PC-9 (cell line): ENCODE results near the gene DENND1A. TPM values are rescaled to one million over a fixed set of nuclear protein-coding genes. Genes with fewer than 3 reads are reported as not detected.

ENCODE experiments used
- BruUV-seq: library from RNA; stranded (reverse); fragments of 400-500 nt; replicated peaks from 2 replicates; lab custom pipeline; 2021; lab: Mats Ljungman, UMichigan
- CTCF ChIA-PET: fragments of 300-600 bp; sonication (Branson Sonifier 250); formaldehyde crosslinking; loops from one replicate; lab custom pipeline; 2022; ENCODE audit warnings: antibody characterized with exemption; lab: Charles Lee
- POLR2A ChIA-PET: fragments of 300-600 bp; sonication (Branson Sonifier 250); formaldehyde crosslinking; loops from one replicate; lab custom pipeline; 2022; ENCODE audit warnings: antibody characterized with exemption; ENCODE audit not compliant: unreplicated experiment; lab: Charles Lee
- DNase-seq, 2 experiments: peaks; one replicate each; pipeline versions ENCODE4 v3.0.0 to v3.0.0-alpha.2; 2015 to 2022; ENCODE audit warnings: mixed read lengths in 1 of 2
- H2AFZ ChIP-seq: fragments of 200-600 bp; sonication (generic); 2 replicates; pipeline ENCODE4 v1.8.1; 2017; ENCODE audit warnings: antibody characterized with exemption
- H3F3A ChIP-seq: fragments of 200-600 bp; sonication (generic); 2 replicates; pipeline ENCODE4 v1.8.1; 2017; ENCODE audit warnings: antibody characterized with exemption, mild to moderate bottlenecking, low read depth; ENCODE audit not compliant: insufficient read depth
- H3K27ac ChIP-seq: fragments of 200-600 bp; sonication (generic); 2 replicates; pipeline ENCODE4 v1.6.1; 2016; ENCODE audit warnings: mixed run types
- H3K27me3 ChIP-seq: fragments of 200-600 bp; sonication (generic); 2 replicates; pipeline ENCODE4 v1.6.1; 2016; ENCODE audit warnings: low read depth, mixed run types; ENCODE audit not compliant: insufficient read depth
- H3K36me3 ChIP-seq: fragments of 200-600 bp; sonication (generic); 2 replicates; pipeline ENCODE4 v1.6.1; 2016; ENCODE audit warnings: low read depth, mixed run types
- H3K4me1 ChIP-seq: fragments of 200-600 bp; sonication (generic); replicated peaks from 2 replicates; pipeline ENCODE4 v1.6.1; 2016; ENCODE audit warnings: mixed run types; ENCODE audit not compliant: insufficient read depth
- H3K4me2 ChIP-seq: fragments of 200-600 bp; sonication (generic); 2 replicates; pipeline ENCODE4 v1.6.1; 2017; ENCODE audit warnings: mixed run types
- H3K4me3 ChIP-seq: fragments of 200-600 bp; sonication (generic); 2 replicates; pipeline ENCODE4 v1.6.1; 2016; ENCODE audit warnings: mixed run types
- H3K79me2 ChIP-seq: fragments of 200-600 bp; sonication (generic); 2 replicates; pipeline ENCODE4 v1.6.1; 2017; ENCODE audit warnings: low read depth, mixed run types
- H3K9me2 ChIP-seq: fragments of 200-600 bp; sonication (generic); 2 replicates; pipeline ENCODE4 v1.8.1; 2017; ENCODE audit warnings: mild to moderate bottlenecking; ENCODE audit not compliant: insufficient read depth
- H3K9me3 ChIP-seq: fragments of 200-600 bp; sonication (generic); 2 replicates; pipeline ENCODE4 v1.8.1; 2016; ENCODE audit warnings: low read depth; ENCODE audit not compliant: insufficient read depth
- H4K20me1 ChIP-seq: fragments of 200-600 bp; sonication (generic); 2 replicates; pipeline ENCODE4 v1.8.1; 2017; ENCODE audit not compliant: insufficient read depth
- CTCF ChIP-seq: fragments of 200-600 bp; sonication (generic); conservative IDR thresholded peaks from 2 replicates; pipeline ENCODE4 v1.6.1; 2017; ENCODE audit warnings: mixed run types, antibody characterized with exemption, mild to moderate bottlenecking, moderate library complexity
- EZH2 ChIP-seq: fragments of 200-600 bp; sonication (generic); IDR thresholded peaks from 2 replicates; pipeline ENCODE4 v1.8.0; 2017; ENCODE audit warnings: antibody characterized with exemption, low read depth
- intact Hi-C: fragments of 100-400 bp; cut with micrococcal nuclease; formaldehyde crosslinking; loops from one replicate; pipeline ENCODE4 v1.10.0; 2022; ENCODE audit not compliant: unreplicated experiment
- total RNA-seq: library from RNA; stranded (reverse); gene quantifications from 2 replicates; pipeline ENCODE4 v1.2.3, GENCODE V29; 2021

The DENND1A gene
- total RNA-seq, 1 experiment from 2014 or later, result 37.7 TPM

GRCh38 chr9:123524866-123525265, 405.1 kb downstream of the DENND1A start:
- no peak overlapping the region for H3K4me3 ChIP-seq
- H3K27me3 ChIP-seq, result no peaks in the 10 kb centered on the region
- H3K4me2 ChIP-seq, result no peak overlapping the region
- H4K20me1 ChIP-seq, result no peaks in the 10 kb centered on the region
- intact Hi-C loops, result no loop called here
- no peak overlapping the region for H2AFZ ChIP-seq
- POLR2A ChIA-PET, result interaction anchor here (0.5 kb wide), 1 partner anchor 506 kb away, joined by 4 read pairs; no protein-coding TSS in a partner anchor
- no peaks in the 10 kb centered on the region for H3K9me2 ChIP-seq
- CTCF ChIA-PET, result no interaction called here
- H3K4me1 ChIP-seq, result no peaks in the 10 kb centered on the region
- TF ChIP-seq EZH2 (no peak), CTCF (no peak)
- H3K79me2 ChIP-seq, result no peaks in the 10 kb centered on the region
- no peaks in the 10 kb centered on the region for H3K9me3 ChIP-seq
- no TSS peak for BruUV-seq
- DNase-seq, result no peak
- no peaks in the 10 kb centered on the region for H3K36me3 ChIP-seq
- no peaks in the 10 kb centered on the region for H3F3A ChIP-seq
- H3K27ac ChIP-seq, result no peak overlapping the region

- BruUV-seq, result no TSS peak
- Histone ChIP-seq H4K20me1 (no peaks in the 10 kb centered on the region), H3K4me1 (no peaks in the 10 kb centered on the region), H2AFZ (no peak overlapping the region), H3F3A (no peaks in the 10 kb centered on the region), H3K4me2 (no peak overlapping the region), H3K9me3 (no peaks in the 10 kb centered on the region), H3K79me2 (no peaks in the 10 kb centered on the region), H3K36me3 (no peaks in the 10 kb centered on the region), H3K4me3 (no peak overlapping the region), H3K27me3 (no peaks in the 10 kb centered on the region), H3K9me2 (no peaks in the 10 kb centered on the region), H3K27ac (no peak overlapping the region)
- no peak for DNase-seq
- ChIA-PET CTCF (no interaction called here), POLR2A (no interaction called here)
- TF ChIP-seq EZH2 (no peak), CTCF (no peak)
- intact Hi-C loops, result no loop called here
Observed at GRCh38 chr9:123523845-123524244, 406.1 kb downstream of the DENND1A start.

DNA sequence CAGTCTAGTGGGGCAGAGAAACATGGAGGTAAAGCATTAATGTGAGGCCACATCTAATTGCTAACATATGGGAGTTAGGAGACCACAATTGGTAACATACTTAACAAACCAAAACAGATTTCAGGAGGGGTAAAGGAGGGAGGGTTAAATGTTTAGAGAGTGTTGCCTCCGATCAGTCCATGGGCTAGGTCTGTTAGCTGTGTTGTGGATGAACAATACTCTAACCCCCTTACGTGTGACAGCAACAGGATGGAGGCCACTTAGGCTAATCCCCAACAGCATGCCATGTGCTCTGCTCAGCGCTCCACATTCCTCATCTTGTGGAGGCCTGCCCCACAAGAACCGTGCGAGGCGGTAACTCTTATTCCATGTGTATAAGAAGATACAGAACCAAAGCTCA, 406.9 kb downstream of the DENND1A start:
- H3K4me3 ChIP-seq, result no peak overlapping the region
- BruUV-seq, result no TSS peak
- DNase-seq, result no peak
- ChIA-PET CTCF (no interaction called here), POLR2A (no interaction called here)
- no peaks in the 10 kb centered on the region for H3K36me3 ChIP-seq
- H3F3A ChIP-seq, result no peaks in the 10 kb centered on the region
- H2AFZ ChIP-seq, result no peak overlapping the region
- H3K27me3 ChIP-seq, result no peaks in the 10 kb centered on the region
- H3K4me2 ChIP-seq, result no peak overlapping the region
- H3K27ac ChIP-seq, result no peak overlapping the region
- H4K20me1 ChIP-seq, result no peaks in the 10 kb centered on the region
- no peaks in the 10 kb centered on the region for H3K9me2 ChIP-seq
- no peaks in the 10 kb centered on the region for H3K9me3 ChIP-seq
- H3K79me2 ChIP-seq, result no peaks in the 10 kb centered on the region
- intact Hi-C loops, result no loop called here
- H3K4me1 ChIP-seq, result no peaks in the 10 kb centered on the region
- no peak for TF ChIP-seq CTCF
- no peak for TF ChIP-seq EZH2
